ENCODE measurements around the gene LKAAEAR1.
A peak's percentile ranks its signal among the peaks of the same experiment; 100 is the strongest.

LKAAEAR1 gene

GRCh38 chr20:64047046-64047389, 37.2 kb downstream of the LKAAEAR1 start:
- DNase-seq = no peak
- intact Hi-C loops (cut with DNase I) = no loop called here

- no peak for DNase-seq
- intact Hi-C loops (cut with DNase I) = no loop called here
Observed at GRCh38 chr20:64045346-64046011, 38.7 kb downstream of the LKAAEAR1 start.

- no peak for DNase-seq
- intact Hi-C loops (cut with DNase I) = no loop called here
Observed at GRCh38 chr20:64044484-64045247, 39.5 kb downstream of the LKAAEAR1 start.

- DNase-seq = no peak
- intact Hi-C loops (cut with DNase I) = no loop called here
Observed at GRCh38 chr20:64043768-64044167, 40.4 kb downstream of the LKAAEAR1 start.

- intact Hi-C loops (cut with DNase I) = no loop called here
- DNase-seq = no peak
Observed at GRCh38 chr20:64042054-64042781, 42.0 kb downstream of the LKAAEAR1 start.

GRCh38 chr20:64041781-64042053, 42.5 kb downstream of the LKAAEAR1 start:
- intact Hi-C loops (cut with DNase I) = no loop called here
- DNase-seq = no peak

GRCh38 chr20:64041040-64041780, 43.0 kb downstream of the LKAAEAR1 start:
- DNase-seq = no peak
- intact Hi-C loops (cut with DNase I) = no loop called here

- DNase-seq = no peak
- intact Hi-C loops (cut with DNase I) = no loop called here
Observed at GRCh38 chr20:64040231-64041039, 43.8 kb downstream of the LKAAEAR1 start.

GRCh38 chr20:64039293-64040160, 44.7 kb downstream of the LKAAEAR1 start:
- intact Hi-C loops (cut with DNase I) = no loop called here
- no peak for DNase-seq

- intact Hi-C loops (cut with DNase I) = no loop called here
- peak in 40 of 42 donors; percentile 19 to 79 (median 57) for DNase-seq
Observed at GRCh38 chr20:64038565-64039292, 45.5 kb downstream of the LKAAEAR1 start.

GRCh38 chr20:64038224-64038564, 46.0 kb downstream of the LKAAEAR1 start:
- no peak for DNase-seq
- intact Hi-C loops (cut with DNase I) = no loop called here

GRCh38 chr20:64037498-64038213, 46.5 kb downstream of the LKAAEAR1 start:
- no peak for DNase-seq
- intact Hi-C loops (cut with DNase I) = no loop called here

- no peak for DNase-seq
- intact Hi-C loops (cut with DNase I) = no loop called here
Observed at GRCh38 chr20:64037199-64037497, 47.0 kb downstream of the LKAAEAR1 start.

GRCh38 chr20:64036346-64037198, 47.6 kb downstream of the LKAAEAR1 start:
- DNase-seq = no peak
- intact Hi-C loops (cut with DNase I) = no loop called here

GRCh38 chr20:64035933-64036345, 48.3 kb downstream of the LKAAEAR1 start, which contains the start of gene C20orf204:
C20orf204 (plus strand) TSS chr20:64036182; CDS start chr20:64036324, 142 bp downstream.
- intact Hi-C loops (cut with DNase I) = no loop called here
- DNase-seq = no peak
